ENCODE measurements around the gene ATP1A4.

DNA sequence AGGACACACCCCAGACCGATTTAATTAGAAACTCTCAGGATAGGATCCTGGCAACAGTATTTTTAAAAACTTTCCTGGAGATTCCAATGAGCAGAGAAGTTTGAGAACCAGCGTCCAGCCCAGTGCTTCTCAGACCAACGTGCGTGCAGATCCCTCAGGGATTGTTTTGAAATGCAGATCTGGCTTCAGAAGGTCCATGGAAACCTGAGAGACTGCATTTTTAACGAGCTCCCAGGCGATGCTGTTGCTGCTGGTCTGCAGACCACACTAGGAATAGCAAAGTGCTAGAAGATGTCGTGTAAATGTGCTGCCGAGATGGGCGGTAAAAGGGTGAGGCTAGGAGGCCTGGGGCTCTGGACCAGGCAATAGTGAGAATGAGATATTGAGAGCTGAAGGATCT lies 20.6 kb downstream of the ATP1A4 start:
- TF ChIP-seq CTCF (IDR thresholded peaks at IDR 0.05; ENCODE audit: insufficient read depth, low read depth, low read length) (no peak), EZH2 (IDR thresholded peaks at IDR 0.05; ENCODE audit: insufficient read depth, low read length) (no peak)
